ENCODE data around the gene CFAP99.

GRCh38 chr4:2449051-2449450 lies 30.3 kb downstream of the CFAP99 start:
- TF ChIP-seq POLR2A (IDR thresholded peaks at IDR 0.05; ENCODE audit: low read depth, low read length), result no peak
- TF ChIP-seq TAF1 (IDR thresholded peaks at IDR 0.05; ENCODE audit: low read depth, low read length), result no peak
